ENCODE measurements around the gene BCL2. TPM values are rescaled to one million over a fixed set of nuclear protein-coding genes. Genes with fewer than 3 reads are reported as not detected.

The BCL2 gene
- polyA plus RNA-seq, 1 of the 3 experiments (the other 2 are of a cell fraction), result 1.5 TPM

DNA sequence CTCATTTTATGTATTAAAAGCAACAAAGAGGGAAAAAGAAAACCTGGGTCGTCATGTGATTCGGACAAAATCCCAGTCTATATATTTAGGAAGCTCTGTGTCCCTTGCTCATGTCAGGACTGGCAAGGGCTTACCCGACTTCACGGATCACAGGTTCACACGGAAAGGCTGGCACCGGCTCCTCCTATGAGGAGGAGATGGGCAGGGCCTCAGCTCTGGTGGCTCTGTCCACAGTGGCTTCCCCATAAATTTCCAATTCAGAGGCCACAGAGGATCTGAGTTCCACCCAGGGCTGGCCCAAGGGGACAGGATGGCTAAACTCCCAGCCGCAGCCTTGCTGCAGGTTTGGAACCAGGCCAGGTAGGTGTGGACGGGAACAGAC, 186.8 kb downstream of the BCL2 start:
- H3K4me1 ChIP-seq (ENCODE audit: control insufficient read depth in 1 of 2, insufficient read depth in 2 of 2, low read depth in 1 of 2, low read length in 1 of 2), result peaks cover 0 to 12% of the 10 kb centered on the region in 2 experiments; a peak in 1 of 4 replicates
- no peak overlapping the region for H3K4me2 ChIP-seq
- H3K9ac ChIP-seq, result no peak overlapping the region
- H3K36me3 ChIP-seq (replicated peaks in 1 of 2; ENCODE audit: control insufficient read depth in 1 of 2, insufficient read depth in 2 of 2, low read length in 1 of 2), result no peaks in the 10 kb centered on the region
- WGBS (ENCODE audit: low lambda C conversion rate), result 86% methylated on average over 6 of the region's 8 CpGs
- DNase-seq, result no peak
- no peaks in the 10 kb centered on the region for H3F3A ChIP-seq (replicated peaks; ENCODE audit: insufficient read depth)
- H3K27ac ChIP-seq (ENCODE audit: low read depth in 2 of 2, low read length in 1 of 2), result no peak overlapping the region
- TF ChIP-seq, protein P1, sequence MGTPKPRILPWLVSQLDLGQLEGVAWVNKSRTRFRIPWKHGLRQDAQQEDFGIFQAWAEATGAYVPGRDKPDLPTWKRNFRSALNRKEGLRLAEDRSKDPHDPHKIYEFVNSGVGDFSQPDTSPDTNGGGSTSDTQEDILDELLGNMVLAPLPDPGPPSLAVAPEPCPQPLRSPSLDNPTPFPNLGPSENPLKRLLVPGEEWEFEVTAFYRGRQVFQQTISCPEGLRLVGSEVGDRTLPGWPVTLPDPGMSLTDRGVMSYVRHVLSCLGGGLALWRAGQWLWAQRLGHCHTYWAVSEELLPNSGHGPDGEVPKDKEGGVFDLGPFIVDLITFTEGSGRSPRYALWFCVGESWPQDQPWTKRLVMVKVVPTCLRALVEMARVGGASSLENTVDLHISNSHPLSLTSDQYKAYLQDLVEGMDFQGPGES (IDR thresholded peaks at IDR 0.05; ENCODE audit: low read depth, low read length), result no peak
- no peak for TF ChIP-seq CHD2 (IDR thresholded peaks at IDR 0.05; ENCODE audit: low read length, partially characterized antibody)
- TF ChIP-seq, protein P2, sequence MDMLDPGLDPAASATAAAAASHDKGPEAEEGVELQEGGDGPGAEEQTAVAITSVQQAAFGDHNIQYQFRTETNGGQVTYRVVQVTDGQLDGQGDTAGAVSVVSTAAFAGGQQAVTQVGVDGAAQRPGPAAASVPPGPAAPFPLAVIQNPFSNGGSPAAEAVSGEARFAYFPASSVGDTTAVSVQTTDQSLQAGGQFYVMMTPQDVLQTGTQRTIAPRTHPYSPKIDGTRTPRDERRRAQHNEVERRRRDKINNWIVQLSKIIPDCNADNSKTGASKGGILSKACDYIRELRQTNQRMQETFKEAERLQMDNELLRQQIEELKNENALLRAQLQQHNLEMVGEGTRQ (IDR thresholded peaks at IDR 0.05; ENCODE audit: borderline replicate concordance, low read depth, low read length), result no peak
- TF ChIP-seq EZH2phosphoT487 (IDR thresholded peaks at IDR 0.05; ENCODE audit: borderline replicate concordance, low read depth), result no peak
- TF ChIP-seq, protein P3, sequence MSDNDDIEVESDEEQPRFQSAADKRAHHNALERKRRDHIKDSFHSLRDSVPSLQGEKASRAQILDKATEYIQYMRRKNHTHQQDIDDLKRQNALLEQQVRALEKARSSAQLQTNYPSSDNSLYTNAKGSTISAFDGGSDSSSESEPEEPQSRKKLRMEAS (IDR thresholded peaks at IDR 0.05; ENCODE audit: low read depth), result no peak
- TF ChIP-seq TCF12 (IDR thresholded peaks at IDR 0.05), result no peak
- no peak for TF ChIP-seq RXRA (IDR thresholded peaks at IDR 0.05; ENCODE audit: borderline replicate concordance, low read depth)
- no peak for TF ChIP-seq EP300 (IDR thresholded peaks at IDR 0.05; ENCODE audit: borderline replicate concordance in 1 of 2, low read depth in 1 of 2, low read length in 1 of 2)
- TF ChIP-seq FOXJ3 (CRISPR knock-in tag; IDR thresholded peaks at IDR 0.05), result no peak
- no peak for TF ChIP-seq MXI1 (IDR thresholded peaks at IDR 0.05; ENCODE audit: low read depth, low read length)
- TF ChIP-seq MEF2A (IDR thresholded peaks at IDR 0.05; ENCODE audit: borderline replicate concordance, low read depth), result no peak
- no peak for TF ChIP-seq RAD21 (IDR thresholded peaks at IDR 0.05; ENCODE audit: low read length)
- TF ChIP-seq NFIC (IDR thresholded peaks at IDR 0.05; ENCODE audit: borderline replicate concordance), result no peak
- TF ChIP-seq SMC3 (IDR thresholded peaks at IDR 0.05; ENCODE audit: low read depth, low read length), result no peak
- TF ChIP-seq TAF1 (IDR thresholded peaks at IDR 0.05; ENCODE audit: borderline replicate concordance, low read depth, low read length), result no peak
- no peak for TF ChIP-seq RCOR1 (IDR thresholded peaks at IDR 0.05; ENCODE audit: low read length)
- H3K9me3 ChIP-seq, result no peaks in the 10 kb centered on the region
- no peaks in the 10 kb centered on the region for H3K9me2 ChIP-seq
- H3K27me3 ChIP-seq (ENCODE audit: insufficient read depth), result no peaks in the 10 kb centered on the region
- no peak overlapping the region for H2AFZ ChIP-seq (ENCODE audit: low read depth)
- no peak overlapping the region for H3K4me3 ChIP-seq (ENCODE audit: low read depth in 2 of 2, low read length in 1 of 2)
- POLR2A ChIA-PET, result no interaction called here
- H3K79me2 ChIP-seq (ENCODE audit: insufficient read depth), result no peaks in the 10 kb centered on the region
- no peaks in the 10 kb centered on the region for H4K20me1 ChIP-seq (ENCODE audit: insufficient read depth)
- CTCF ChIA-PET, result interaction anchor here (0.9 to 5.2 kb wide), 7 partner anchors 9 to 190 kb away, joined by 3 to 62 read pairs (median 11); partner anchors contain the start of gene BCL2

All from SK-N-SH (cell line).